K562 (cell line): ENCODE results near the gene ASIC1. TPM values are rescaled to one million over a fixed set of nuclear protein-coding genes. Genes with fewer than 3 reads are reported as not detected.
A peak's percentile ranks its signal among the peaks of the same experiment; 100 is the strongest.

Source experiments
- AFF1 ChIP-seq, 2 experiments: fragments of 450-650 bp; IDR thresholded peaks; 2 replicates each; pipeline ENCODE4 v1.6.1; 2018; ENCODE audit warnings: mild to moderate bottlenecking in 2 of 2, low read depth in 1 of 2; ENCODE audit not compliant: partially characterized antibody in 2 of 2
- CC2D1A ChIP-seq: fragments of 450-650 bp; IDR thresholded peaks from 2 replicates; pipeline ENCODE4 v1.6.1; 2017; ENCODE audit warnings: mild to moderate bottlenecking
- DACH1 ChIP-seq: fragments of 450-650 bp; IDR thresholded peaks from 2 replicates; pipeline ENCODE4 v1.6.1; 2018; ENCODE audit not compliant: partially characterized antibody
- DPF2 ChIP-seq: fragments of 450-650 bp; IDR thresholded peaks from 2 replicates; pipeline ENCODE4 v1.6.1; 2016
- EGR1 ChIP-seq: fragments of 450-650 bp; conservative IDR thresholded peaks from 2 replicates; pipeline ENCODE4 v1.6.1; 2017; ENCODE audit warnings: mild to moderate bottlenecking
- ETS2 ChIP-seq: IDR thresholded peaks from 2 replicates; pipeline ENCODE4 v1.6.1; 2016; ENCODE audit warnings: borderline replicate concordance, missing genetic modification characterization, mild to moderate bottlenecking, moderate library complexity, missing compliant biosample characterization; ENCODE audit not compliant: poor library complexity, severe bottlenecking
- GATAD2B ChIP-seq: fragments of 450-650 bp; IDR thresholded peaks from 2 replicates; pipeline ENCODE4 v1.6.1; 2017; ENCODE audit warnings: mild to moderate bottlenecking, borderline replicate concordance
- MAFG ChIP-seq: fragments of 450-650 bp; conservative IDR thresholded peaks from 2 replicates; pipeline ENCODE4 v1.6.1; 2016; ENCODE audit warnings: missing genetic modification characterization, missing compliant biosample characterization
- MEF2D ChIP-seq: conservative IDR thresholded peaks from 2 replicates; pipeline ENCODE4 v1.6.1; 2016; ENCODE audit warnings: low read depth, missing genetic modification characterization, missing compliant biosample characterization
- MXI1 ChIP-seq: IDR thresholded peaks from 2 replicates; pipeline ENCODE4 v1.6.1; 2011; ENCODE audit warnings: low read depth, mild to moderate bottlenecking, improper control_type of control experiment, low read length
- NFE2 ChIP-seq: IDR thresholded peaks from 2 replicates; pipeline ENCODE4 v1.6.1; 2014; ENCODE audit warnings: antibody characterized with exemption, low read depth
- RFX1 ChIP-seq: fragments of 450-650 bp; IDR thresholded peaks from 2 replicates; pipeline ENCODE4 v1.6.1; 2016; ENCODE audit warnings: mild to moderate bottlenecking, moderate library complexity
- SREBF1 ChIP-seq: fragments of 150-350 bp; IDR thresholded peaks from 2 replicates; pipeline ENCODE4 v1.6.1; 2014; ENCODE audit warnings: antibody characterized with exemption, low read depth, low read length, borderline replicate concordance
- SRSF9 ChIP-seq: fragments of 200-400 bp; formaldehyde crosslinking; IDR thresholded peaks from 2 replicates; pipeline ENCODE4 v1.6.1; 2017; ENCODE audit warnings: low read depth, low read length, borderline replicate concordance
- TAF7 ChIP-seq: fragments of 450-650 bp; IDR thresholded peaks from 2 replicates; pipeline ENCODE4 v1.6.1; 2016; ENCODE audit warnings: missing genetic modification characterization, missing compliant biosample characterization
- TARDBP ChIP-seq: fragments of 450-650 bp; IDR thresholded peaks from 2 replicates; pipeline ENCODE4 v1.6.1; 2016
- YY1 ChIP-seq, 3 experiments: IDR thresholded peaks; 2 replicates each; pipeline ENCODE4 v1.6.1; 2011; ENCODE audit warnings: low read length in 2 of 3, mild to moderate bottlenecking in 2 of 3, moderate library complexity in 2 of 3, borderline replicate concordance in 1 of 3, control low read depth in 1 of 3, low read depth in 1 of 3; ENCODE audit not compliant: insufficient read depth in 3 of 3, insufficient replicate concordance in 2 of 3, control insufficient read depth in 1 of 3, insufficient read length in 1 of 3; ENCODE audit errors: extremely low read depth in 1 of 3
- ZBTB33 ChIP-seq: sonication (generic); formaldehyde crosslinking; IDR thresholded peaks from 2 replicates; pipeline ENCODE4 v1.8.1; 2023; ENCODE audit warnings: mild to moderate bottlenecking, missing genetic modification reagents
- polyA plus RNA-seq, 8 experiments: library from polyadenylated mRNA; depleted of rRNA in 4 of 8; stranded (reverse) in 5 of 8; unstranded in 3 of 8; fragments of >200 nt; fragmentation: Nextera tagmentation in 2 of 8; fragmentation: Illumina TruSeq in 1 of 8; extraction: Ambion mirVana in 2 of 8; extraction: Trizol in 1 of 8; gene quantifications; 2 replicates each; pipeline versions ENCODE4 v1.2.1 to v1.2.3, GENCODE V29; 2011 to 2014; ENCODE audit warnings: inconsistent platforms in 1 of 8, missing spikeins in 1 of 8
- total RNA-seq, 7 experiments: library from RNA; depleted of rRNA in 6 of 7; stranded (reverse); fragments of >200 nt in 6 of 7; fragmentation: Illumina TruSeq in 2 of 7; extraction: Trizol in 2 of 7; gene quantifications; 2 replicates each; pipeline versions ENCODE4 v1.2.1 to v1.2.3, GENCODE V29; 2011 to 2021; ENCODE audit warnings: low replicate concordance in 1 of 7
- TF ChIP-seq, protein P1 (sequence below): fragments of 450-650 bp; IDR thresholded peaks from 2 replicates; pipeline ENCODE4 v1.7.1; 2018; ENCODE audit warnings: mild to moderate bottlenecking, low read depth; ENCODE audit not compliant: partially characterized antibody

Gene ASIC1
- total and polyA plus RNA-seq, 9 of the 15 experiments (the other 6 are each of a cell fraction or from before 2014, with no cell fraction given): 0.01 to 1.7 (median 0.45) TPM

GRCh38 chr12:50025187-50026059, 32.0 kb upstream of the ASIC1 start, which contains the start of gene RACGAP1 (continued):
- TF ChIP-seq, protein P1, sequence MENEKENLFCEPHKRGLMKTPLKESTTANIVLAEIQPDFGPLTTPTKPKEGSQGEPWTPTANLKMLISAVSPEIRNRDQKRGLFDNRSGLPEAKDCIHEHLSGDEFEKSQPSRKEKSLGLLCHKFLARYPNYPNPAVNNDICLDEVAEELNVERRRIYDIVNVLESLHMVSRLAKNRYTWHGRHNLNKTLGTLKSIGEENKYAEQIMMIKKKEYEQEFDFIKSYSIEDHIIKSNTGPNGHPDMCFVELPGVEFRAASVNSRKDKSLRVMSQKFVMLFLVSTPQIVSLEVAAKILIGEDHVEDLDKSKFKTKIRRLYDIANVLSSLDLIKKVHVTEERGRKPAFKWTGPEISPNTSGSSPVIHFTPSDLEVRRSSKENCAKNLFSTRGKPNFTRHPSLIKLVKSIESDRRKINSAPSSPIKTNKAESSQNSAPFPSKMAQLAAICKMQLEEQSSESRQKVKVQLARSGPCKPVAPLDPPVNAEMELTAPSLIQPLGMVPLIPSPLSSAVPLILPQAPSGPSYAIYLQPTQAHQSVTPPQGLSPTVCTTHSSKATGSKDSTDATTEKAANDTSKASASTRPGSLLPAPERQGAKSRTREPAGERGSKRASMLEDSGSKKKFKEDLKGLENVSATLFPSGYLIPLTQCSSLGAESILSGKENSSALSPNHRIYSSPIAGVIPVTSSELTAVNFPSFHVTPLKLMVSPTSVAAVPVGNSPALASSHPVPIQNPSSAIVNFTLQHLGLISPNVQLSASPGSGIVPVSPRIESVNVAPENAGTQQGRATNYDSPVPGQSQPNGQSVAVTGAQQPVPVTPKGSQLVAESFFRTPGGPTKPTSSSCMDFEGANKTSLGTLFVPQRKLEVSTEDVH: peak; percentile 87
- TF ChIP-seq DACH1 (no peak), NFE2 (no peak), DPF2 (no peak; the same call in 1 of the 2 replicates), SREBF1 (no peak), MXI1 (no peak), AFF1 (IDR thresholded peaks at IDR 0.05; ENCODE audit: low read depth in 1 of 2, partially characterized antibody in 2 of 2) (no peak), MEF2D (tag) (no peak), RFX1 (no peak), YY1 (IDR thresholded peaks at IDR 0.05; ENCODE audit: borderline replicate concordance in 1 of 3, control insufficient read depth in 1 of 3, extremely low read depth in 1 of 3, insufficient read depth in 3 of 3, insufficient read length in 1 of 3, insufficient replicate concordance in 2 of 3, low read depth in 1 of 3, low read length in 2 of 3) (peak; percentile 97 to 99 (median 99)), TARDBP (no peak), GATAD2B (no peak), ETS2 (tag) (no peak), CC2D1A (peak; percentile 98), EGR1 (peak; percentile 63; the same call in 1 of the 2 replicates), TAF7 (tag) (0 out of 2 replicates have a peak, but pooled peaks have one; percentile 28), SRSF9 (no peak), MAFG (tag) (no peak), ZBTB33 (0 out of 2 replicates have a peak, but pooled peaks have one; percentile 11)
